K562 (cell line): ENCODE results near the gene PPP1R14C. TPM values are rescaled to one million over a fixed set of nuclear protein-coding genes. Genes with fewer than 3 reads are reported as not detected.

Source experiments
- DNMT1 ChIP-seq: fragments of 450-650 bp; IDR thresholded peaks from 2 replicates; pipeline ENCODE4 v1.6.1; 2016; ENCODE audit warnings: antibody characterized with exemption, mild to moderate bottlenecking
- E2F8 ChIP-seq: fragments of 450-650 bp; IDR thresholded peaks from 2 replicates; pipeline ENCODE4 v1.7.1; 2018; ENCODE audit warnings: mild to moderate bottlenecking, low read depth; ENCODE audit not compliant: partially characterized antibody
- ILF3 ChIP-seq: fragments of 450-650 bp; IDR thresholded peaks from 2 replicates; pipeline ENCODE4 v1.6.1; 2018; ENCODE audit warnings: antibody characterized with exemption, mild to moderate bottlenecking, moderate library complexity, borderline replicate concordance
- KDM1A ChIP-seq, 2 experiments: fragments of 450-650 bp; IDR thresholded peaks; 2 replicates each; pipeline ENCODE4 v1.6.1; 2016; ENCODE audit warnings: mild to moderate bottlenecking in 2 of 2
- KLF1 ChIP-seq: fragments of 450-650 bp; IDR thresholded peaks from 2 replicates; pipeline ENCODE4 v1.6.1; 2016; ENCODE audit warnings: missing genetic modification characterization, missing compliant biosample characterization
- NELFE ChIP-seq: IDR thresholded peaks from 2 replicates; pipeline ENCODE4 v1.6.1; 2011; ENCODE audit warnings: mild to moderate bottlenecking; ENCODE audit not compliant: insufficient read depth, insufficient read length
- PCBP2 ChIP-seq: fragments of 200-400 bp; formaldehyde crosslinking; IDR thresholded peaks from 2 replicates; pipeline ENCODE4 v1.6.1; 2018; ENCODE audit warnings: low read length, low read depth, mild to moderate bottlenecking, moderate library complexity; ENCODE audit not compliant: poor library complexity, severe bottlenecking
- PHB2 ChIP-seq: fragments of 450-650 bp; IDR thresholded peaks from 2 replicates; pipeline ENCODE4 v1.6.1; 2017; ENCODE audit warnings: low read depth
- SIN3A ChIP-seq, 2 experiments: fragments of 150-350 bp in 1 of 2; IDR thresholded peaks; 2 replicates each; pipeline ENCODE4 v1.6.1; 2011 to 2016; ENCODE audit warnings: borderline replicate concordance in 2 of 2, low read depth in 2 of 2, low read length in 2 of 2, mild to moderate bottlenecking in 2 of 2, moderate library complexity in 2 of 2; ENCODE audit not compliant: control insufficient read depth in 1 of 2
- SPI1 ChIP-seq: IDR thresholded peaks from 2 replicates; pipeline ENCODE4 v1.6.1; 2011; ENCODE audit warnings: low read depth, low read length, control low read depth, borderline replicate concordance
- SRSF7 ChIP-seq: fragments of 200-400 bp; formaldehyde crosslinking; optimal IDR thresholded peaks from 2 replicates; pipeline ENCODE3; 2017; ENCODE audit warnings: mild to moderate bottlenecking, low read depth, low read length
- ZBTB8A ChIP-seq: fragments of 450-650 bp; IDR thresholded peaks from 2 replicates; pipeline ENCODE4 v1.6.1; 2018; ENCODE audit warnings: mild to moderate bottlenecking, moderate library complexity; ENCODE audit not compliant: partially characterized antibody
- ZNF121 ChIP-seq: sonication (generic); formaldehyde crosslinking; conservative IDR thresholded peaks from 2 replicates; pipeline ENCODE4 v1.8.0; 2022; ENCODE audit warnings: missing genetic modification reagents
- ZNF133 ChIP-seq: fragments of 250-450 bp; sonication (Bioruptor Pico); IDR thresholded peaks from 2 replicates; pipeline ENCODE4 v1.4.0; 2020; ENCODE audit warnings: mild to moderate bottlenecking
- ZNF175 ChIP-seq: fragments of 200-800 bp; sonication (Bioruptor generic); IDR thresholded peaks from 2 replicates; pipeline ENCODE4 v1.6.1; 2016; ENCODE audit warnings: low read depth, mild to moderate bottlenecking, missing genetic modification characterization, missing compliant biosample characterization
- ZNF263 ChIP-seq: sonication (generic); formaldehyde crosslinking; IDR thresholded peaks from 2 replicates; pipeline ENCODE4 v1.8.0; 2022; ENCODE audit warnings: mild to moderate bottlenecking, missing genetic modification reagents, borderline replicate concordance
- ZNF740 ChIP-seq, 3 experiments: fragments of 200-800 bp in 1 of 3; sonication (Bioruptor generic) in 1 of 3; sonication (generic) in 1 of 3; formaldehyde crosslinking in 1 of 3; IDR thresholded peaks; 2 replicates each; pipeline versions ENCODE4 v1.6.1 to v1.8.0; 2016 to 2022; ENCODE audit warnings: mild to moderate bottlenecking in 2 of 3, missing compliant biosample characterization in 2 of 3, missing genetic modification characterization in 2 of 3, missing genetic modification reagents in 1 of 3
- polyA plus RNA-seq, 8 experiments: library from polyadenylated mRNA; depleted of rRNA in 4 of 8; stranded (reverse) in 5 of 8; unstranded in 3 of 8; fragments of >200 nt; fragmentation: Nextera tagmentation in 2 of 8; fragmentation: Illumina TruSeq in 1 of 8; extraction: Ambion mirVana in 2 of 8; extraction: Trizol in 1 of 8; gene quantifications; 2 replicates each; pipeline versions ENCODE4 v1.2.1 to v1.2.3, GENCODE V29; 2011 to 2014; ENCODE audit warnings: inconsistent platforms in 1 of 8, missing spikeins in 1 of 8
- total RNA-seq, 7 experiments: library from RNA; depleted of rRNA in 6 of 7; stranded (reverse); fragments of >200 nt in 6 of 7; fragmentation: Illumina TruSeq in 2 of 7; extraction: Trizol in 2 of 7; gene quantifications; 2 replicates each; pipeline versions ENCODE4 v1.2.1 to v1.2.3, GENCODE V29; 2011 to 2021; ENCODE audit warnings: low replicate concordance in 1 of 7
- TF ChIP-seq, protein P1 (sequence below): fragments of 250-450 bp; sonication (Bioruptor Pico); IDR thresholded peaks from 2 replicates; pipeline ENCODE4 v1.5.0; 2020; ENCODE audit warnings: mild to moderate bottlenecking
- TF ChIP-seq, protein P2 (sequence below), 2 experiments: IDR thresholded peaks in 1 of 2; conservative IDR thresholded peaks in 1 of 2; 2 replicates each; pipeline ENCODE4 v1.6.1; 2016; ENCODE audit warnings: low read depth in 2 of 2, mild to moderate bottlenecking in 1 of 2, missing compliant biosample characterization in 1 of 2, missing genetic modification characterization in 1 of 2, moderate library complexity in 1 of 2

Gene PPP1R14C
- total and polyA plus RNA-seq, 9 of the 15 experiments (the other 6 are each of a cell fraction or from before 2014, with no cell fraction given): 4.5 to 16.6 (median 11.9) TPM

DNA sequence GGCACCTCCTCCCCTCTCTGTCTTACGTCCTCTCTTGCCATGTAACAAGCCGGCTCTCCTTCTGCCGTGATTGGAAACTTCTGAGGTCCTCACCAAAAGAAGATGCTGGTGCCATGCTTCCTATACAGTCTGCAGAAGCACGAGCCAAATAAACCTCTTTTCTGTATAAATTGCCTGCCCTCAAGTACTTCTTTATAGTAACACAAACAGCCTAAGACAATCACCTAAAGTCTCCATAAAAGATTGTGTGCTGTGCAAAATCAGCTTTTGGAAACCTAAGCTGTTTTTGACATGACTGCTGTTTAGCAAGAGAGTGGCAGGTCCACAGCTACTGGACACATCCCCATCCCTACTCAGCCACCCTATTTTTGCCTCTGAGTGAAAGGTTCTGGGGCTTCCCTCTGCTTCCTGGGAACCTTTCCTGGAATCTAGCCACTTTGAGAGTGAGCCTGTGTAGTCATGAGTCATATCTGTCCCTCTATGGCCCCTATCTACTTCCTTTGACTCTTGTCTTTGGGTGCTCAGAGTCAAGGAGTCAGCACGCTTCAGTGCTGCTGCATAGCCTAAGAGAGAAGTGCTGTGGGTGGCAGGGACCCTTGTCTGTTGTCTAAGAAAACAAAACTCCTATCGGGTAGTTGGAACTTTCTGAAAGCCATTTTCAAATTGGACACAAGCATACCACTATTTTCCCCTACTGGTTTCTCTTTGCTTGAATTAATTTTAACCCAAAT, 110.0 kb downstream of the PPP1R14C start (continued):
- TF ChIP-seq PHB2: no peak
- TF ChIP-seq ZNF263 (CRISPR knock-in tag): no peak
- peak; percentile 41 to 50; a peak in 2 of 4 replicates for TF ChIP-seq KDM1A (IDR thresholded peaks at IDR 0.05)
- TF ChIP-seq ZNF133 (CRISPR knock-in tag): no peak
- TF ChIP-seq ILF3: no peak
- TF ChIP-seq, protein P1, sequence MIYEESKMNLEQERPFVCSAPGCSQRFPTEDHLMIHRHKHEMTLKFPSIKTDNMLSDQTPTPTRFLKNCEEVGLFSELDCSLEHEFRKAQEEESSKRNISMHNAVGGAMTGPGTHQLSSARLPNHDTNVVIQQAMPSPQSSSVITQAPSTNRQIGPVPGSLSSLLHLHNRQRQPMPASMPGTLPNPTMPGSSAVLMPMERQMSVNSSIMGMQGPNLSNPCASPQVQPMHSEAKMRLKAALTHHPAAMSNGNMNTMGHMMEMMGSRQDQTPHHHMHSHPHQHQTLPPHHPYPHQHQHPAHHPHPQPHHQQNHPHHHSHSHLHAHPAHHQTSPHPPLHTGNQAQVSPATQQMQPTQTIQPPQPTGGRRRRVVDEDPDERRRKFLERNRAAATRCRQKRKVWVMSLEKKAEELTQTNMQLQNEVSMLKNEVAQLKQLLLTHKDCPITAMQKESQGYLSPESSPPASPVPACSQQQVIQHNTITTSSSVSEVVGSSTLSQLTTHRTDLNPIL (CRISPR knock-in tag): no peak
- TF ChIP-seq SIN3A (IDR thresholded peaks at IDR 0.05; ENCODE audit: borderline replicate concordance in 2 of 2, control insufficient read depth in 1 of 2, low read depth in 2 of 2, low read length in 2 of 2): no peak
- no peak for TF ChIP-seq ZNF740 (CRISPR knock-in tag; IDR thresholded peaks at IDR 0.05)
- no peak for TF ChIP-seq ZNF740 (tag; IDR thresholded peaks at IDR 0.05)
- no peak for TF ChIP-seq E2F8
- TF ChIP-seq, protein P2, sequence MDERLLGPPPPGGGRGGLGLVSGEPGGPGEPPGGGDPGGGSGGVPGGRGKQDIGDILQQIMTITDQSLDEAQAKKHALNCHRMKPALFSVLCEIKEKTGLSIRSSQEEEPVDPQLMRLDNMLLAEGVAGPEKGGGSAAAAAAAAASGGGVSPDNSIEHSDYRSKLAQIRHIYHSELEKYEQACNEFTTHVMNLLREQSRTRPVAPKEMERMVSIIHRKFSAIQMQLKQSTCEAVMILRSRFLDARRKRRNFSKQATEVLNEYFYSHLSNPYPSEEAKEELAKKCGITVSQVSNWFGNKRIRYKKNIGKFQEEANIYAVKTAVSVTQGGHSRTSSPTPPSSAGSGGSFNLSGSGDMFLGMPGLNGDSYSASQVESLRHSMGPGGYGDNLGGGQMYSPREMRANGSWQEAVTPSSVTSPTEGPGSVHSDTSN (CRISPR knock-in tag; IDR thresholded peaks at IDR 0.05; ENCODE audit: low read depth): no peak
- TF ChIP-seq, protein P2 (tag; conservative IDR thresholded peaks at IDR 0.05; ENCODE audit: low read depth): no peak
- TF ChIP-seq SRSF7: no peak
- no peak for TF ChIP-seq ZNF121 (CRISPR knock-in tag)
- TF ChIP-seq ZBTB8A: no peak
- no peak for TF ChIP-seq SPI1
- no peak for TF ChIP-seq DNMT1
- TF ChIP-seq ZNF175 (CRISPR knock-in tag): no peak
- TF ChIP-seq KLF1 (tag): no peak
- no peak for TF ChIP-seq PCBP2
- TF ChIP-seq NELFE: no peak
